Upper lobe of left lung (tissue), 6 donors: Measurements from ENCODE around the gene HCFC1. TPM values are rescaled to one million over a fixed set of nuclear protein-coding genes. Genes with fewer than 3 reads are reported as not detected.

Source experiments
- ATAC-seq, 2 donors: fragments of 200-7000 bp; cut with Tn5 transposase; one replicate each; pipeline ENCODE4 v1.9.1; 2022; ENCODE audit warnings: mild to moderate bottlenecking in 2 of 2, moderate library complexity in 2 of 2; ENCODE audit not compliant: low FRiP score in 2 of 2
- DNase-seq, 2 donors: peaks; one replicate each; pipeline ENCODE4 v3.0.0-alpha.2; 2019 to 2020
- H3K27ac ChIP-seq, 4 donors: fragments of 200-600 bp; sonication (generic); one replicate each; pipeline ENCODE4 v1.5.1; 2016 to 2019
- H3K27me3 ChIP-seq, 4 donors: fragments of 200-600 bp; sonication (generic); one replicate each; pipeline ENCODE4 v1.5.1; 2017 to 2019
- H3K36me3 ChIP-seq, 4 donors: fragments of 200-600 bp; sonication (generic); one replicate each; pipeline ENCODE4 v1.5.1; 2016 to 2019
- H3K4me1 ChIP-seq, 4 donors: fragments of 200-600 bp; sonication (generic); one replicate each; pipeline ENCODE4 v1.5.1; 2018 to 2019
- H3K4me3 ChIP-seq, 4 donors: fragments of 200-600 bp; sonication (generic); one replicate each; pipeline ENCODE4 v1.5.1; 2017 to 2019; ENCODE audit warnings: mild to moderate bottlenecking in 2 of 4, moderate library complexity in 1 of 4
- H3K9me3 ChIP-seq, 4 donors: fragments of 200-600 bp; sonication (generic); one replicate each; pipeline ENCODE4 v1.5.1; 2018 to 2019
- EP300 ChIP-seq, 4 donors: sonication (generic); formaldehyde crosslinking; IDR thresholded peaks; one replicate each; pipeline ENCODE4 v1.5.1; 2017; ENCODE audit warnings: antibody characterized with exemption in 4 of 4, control low read depth in 2 of 4
- POLR2A ChIP-seq, 4 donors: fragments of 450-650 bp; IDR thresholded peaks; one replicate each; pipeline ENCODE4 v1.5.1; 2016 to 2017; ENCODE audit warnings: antibody characterized with exemption in 4 of 4, mild to moderate bottlenecking in 2 of 4
- POLR2AphosphoS5 ChIP-seq, 2 donors: sonication (generic); formaldehyde crosslinking; IDR thresholded peaks; one replicate each; pipeline ENCODE4 v1.5.1; 2017; ENCODE audit warnings: antibody characterized with exemption in 2 of 2
- WGBS, 2 donors: methylation state at CpG; one replicate each; pipeline ENCODE4 v1.1.5; 2017 to 2018; 5-methylcytosine and 5-hydroxymethylcytosine counted together
- total RNA-seq, 6 donors: library from RNA; depleted of rRNA in 4 of 6; stranded (reverse); fragments of >200 nt in 4 of 6; gene quantifications; one replicate each; pipeline versions ENCODE4 v1.1.0 to v1.2.1, GENCODE V29; 2016 to 2021
- TF ChIP-seq, protein P1 (sequence below), 6 experiments: fragments of 450-650 bp in 4 of 6; fragments of 200-600 bp in 2 of 6; sonication (generic) in 2 of 6; IDR thresholded peaks; one replicate each; pipeline ENCODE4 v1.5.1; 2016 to 2019; ENCODE audit warnings: antibody characterized with exemption in 6 of 6
- donor health status: DM: no; HTN: no; CAD: no; lungs with moderate emphysema.
- donor health status: DM: no; HTN: yes; CAD: no; lungs with severe emphysema.

HCFC1 gene
- total RNA-seq, 6 donors from 2014 or later = 40.8 to 78.9 (median 52.2) TPM

DNA sequence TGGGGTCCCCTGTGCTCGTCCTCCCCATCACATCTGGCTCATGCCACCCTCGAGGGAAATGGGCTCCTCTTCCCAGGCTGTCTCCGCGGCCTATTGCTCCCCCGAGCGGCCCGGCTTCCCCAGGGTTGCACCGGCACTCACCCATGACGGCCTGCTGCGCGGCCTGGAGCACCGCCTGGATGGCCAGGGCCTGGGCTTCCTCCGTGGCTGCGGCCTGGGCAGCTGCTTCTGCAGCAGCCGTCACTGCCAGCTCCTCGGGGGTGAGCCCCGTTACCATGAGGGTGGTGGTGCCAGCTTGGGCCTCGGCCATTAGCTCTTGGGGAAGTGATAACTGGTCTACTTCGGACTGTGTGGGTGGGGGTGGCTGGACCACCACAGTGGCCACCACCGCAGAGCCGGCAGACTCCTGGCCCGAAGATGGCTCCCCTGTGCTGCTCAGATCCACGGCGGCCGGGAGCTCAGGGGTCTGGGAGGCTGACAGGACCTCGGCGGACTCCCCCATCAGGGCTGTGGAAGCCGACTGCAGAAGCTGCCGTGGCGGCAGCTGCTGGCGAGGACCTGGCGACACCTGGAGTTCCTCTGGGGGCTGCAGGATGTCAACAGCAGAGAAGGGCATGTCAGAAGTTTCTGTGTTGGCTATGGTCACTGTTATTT is 19.1 kb downstream of the HCFC1 start:
- no peak for TF ChIP-seq POLR2AphosphoS5 (IDR thresholded peaks at IDR 0.05)
- TF ChIP-seq POLR2A (IDR thresholded peaks at IDR 0.05) = no peak
- TF ChIP-seq, protein P1, sequence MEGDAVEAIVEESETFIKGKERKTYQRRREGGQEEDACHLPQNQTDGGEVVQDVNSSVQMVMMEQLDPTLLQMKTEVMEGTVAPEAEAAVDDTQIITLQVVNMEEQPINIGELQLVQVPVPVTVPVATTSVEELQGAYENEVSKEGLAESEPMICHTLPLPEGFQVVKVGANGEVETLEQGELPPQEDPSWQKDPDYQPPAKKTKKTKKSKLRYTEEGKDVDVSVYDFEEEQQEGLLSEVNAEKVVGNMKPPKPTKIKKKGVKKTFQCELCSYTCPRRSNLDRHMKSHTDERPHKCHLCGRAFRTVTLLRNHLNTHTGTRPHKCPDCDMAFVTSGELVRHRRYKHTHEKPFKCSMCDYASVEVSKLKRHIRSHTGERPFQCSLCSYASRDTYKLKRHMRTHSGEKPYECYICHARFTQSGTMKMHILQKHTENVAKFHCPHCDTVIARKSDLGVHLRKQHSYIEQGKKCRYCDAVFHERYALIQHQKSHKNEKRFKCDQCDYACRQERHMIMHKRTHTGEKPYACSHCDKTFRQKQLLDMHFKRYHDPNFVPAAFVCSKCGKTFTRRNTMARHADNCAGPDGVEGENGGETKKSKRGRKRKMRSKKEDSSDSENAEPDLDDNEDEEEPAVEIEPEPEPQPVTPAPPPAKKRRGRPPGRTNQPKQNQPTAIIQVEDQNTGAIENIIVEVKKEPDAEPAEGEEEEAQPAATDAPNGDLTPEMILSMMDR (IDR thresholded peaks at IDR 0.05) = no peak
- TF ChIP-seq EP300 (IDR thresholded peaks at IDR 0.05) = no peak
- H3K4me3 ChIP-seq = no peak overlapping the region
- no peaks in the 10 kb centered on the region for H3K27me3 ChIP-seq
- H3K27ac ChIP-seq = no peak overlapping the region
- ATAC-seq = no peak
- H3K9me3 ChIP-seq = no peaks in the 10 kb centered on the region
- H3K4me1 ChIP-seq = peaks cover 10 to 26% (median 12%) of the 10 kb centered on the region in 4 donors
- 92 to 93% methylated on average over 9 to 19 of the region's 32 CpGs for WGBS, 2 donors
- H3K36me3 ChIP-seq = peaks cover 0 to 92% (median 61%) of the 10 kb centered on the region in 4 donors
- DNase-seq = no peak

DNA sequence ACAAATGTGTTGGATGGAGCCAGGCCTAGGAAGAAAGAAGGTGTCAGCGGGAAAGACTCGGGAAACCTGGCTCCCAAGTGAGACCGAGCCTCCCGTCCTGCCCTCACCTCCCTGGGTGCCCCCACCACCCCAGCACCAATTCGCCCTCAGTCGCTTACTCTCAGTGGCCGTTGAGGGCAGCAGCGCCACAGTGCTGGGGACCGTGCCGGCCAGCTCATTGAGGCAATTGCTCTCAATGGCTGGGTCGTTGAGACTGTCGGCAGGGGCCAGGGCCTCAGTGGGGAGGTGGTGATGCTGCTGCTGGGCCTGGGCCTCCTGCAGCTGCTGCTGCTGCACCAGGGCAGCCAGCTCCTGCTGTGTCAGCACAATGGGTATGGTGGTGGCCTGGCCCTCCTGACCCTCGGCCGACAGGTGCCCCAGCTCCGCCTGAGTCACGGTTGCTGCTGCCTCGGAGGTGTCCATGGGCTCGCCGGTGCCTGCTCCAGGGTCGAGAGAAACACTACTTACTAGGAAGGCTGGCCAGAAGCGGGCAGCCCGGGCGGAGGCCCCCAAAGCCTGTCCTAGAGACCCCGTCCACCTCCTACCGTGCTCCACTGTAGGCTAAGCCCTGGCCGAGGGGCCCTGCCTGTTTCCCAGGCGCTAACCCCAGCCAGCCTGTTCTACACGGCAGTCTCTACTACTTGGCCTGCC is 19.8 kb downstream of the HCFC1 start:
- DNase-seq = no peak
- 96 to 100% methylated on average over 6 to 23 of the region's 28 CpGs for WGBS, 2 donors
- H3K27ac ChIP-seq = no peak overlapping the region
- H3K4me3 ChIP-seq = no peak overlapping the region
- ATAC-seq = no peak
- no peaks in the 10 kb centered on the region for H3K9me3 ChIP-seq
- H3K27me3 ChIP-seq = no peaks in the 10 kb centered on the region
- TF ChIP-seq, protein P1 (IDR thresholded peaks at IDR 0.05) = no peak
- TF ChIP-seq EP300 (IDR thresholded peaks at IDR 0.05) = no peak
- TF ChIP-seq POLR2A (IDR thresholded peaks at IDR 0.05) = no peak
- no peak for TF ChIP-seq POLR2AphosphoS5 (IDR thresholded peaks at IDR 0.05)
- peaks cover 0 to 86% (median 57%) of the 10 kb centered on the region in 4 donors for H3K36me3 ChIP-seq
- H3K4me1 ChIP-seq = peaks cover 10 to 31% (median 12%) of the 10 kb centered on the region in 4 donors

DNA sequence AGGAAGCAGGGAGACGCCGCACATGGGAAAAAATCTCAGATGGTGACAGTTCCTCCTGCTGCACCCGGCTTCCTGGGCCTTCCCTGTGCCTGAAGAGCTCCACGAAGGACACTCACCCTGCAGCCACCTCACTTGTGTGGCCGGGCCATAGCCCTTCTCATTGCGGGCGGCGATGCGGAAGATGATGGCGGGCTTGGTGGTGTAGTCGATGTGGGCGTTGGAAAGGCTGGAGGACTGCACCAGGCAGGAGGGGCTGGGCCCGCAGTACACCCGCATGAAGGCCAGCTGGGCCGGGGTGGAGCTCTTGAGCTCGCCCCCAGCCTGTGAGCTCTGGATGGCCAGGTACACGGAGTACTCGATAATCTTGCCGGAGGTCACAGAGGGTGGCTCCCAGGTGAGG is 21.5 kb downstream of the HCFC1 start:
- Histone ChIP-seq H3K27ac (peak overlapping the region in 2 of 4 donors; percentile 69 to 78), H3K4me1 (peaks cover 10 to 33% (median 12%) of the 10 kb centered on the region in 4 donors), H3K4me3 (no peak overlapping the region), H3K36me3 (peaks cover 0 to 69% (median 49%) of the 10 kb centered on the region in 4 donors), H3K27me3 (no peaks in the 10 kb centered on the region), H3K9me3 (no peaks in the 10 kb centered on the region)
- 60 to 93% methylated on average over 1 to 19 of the region's 19 CpGs for WGBS, 2 donors
- DNase-seq (no peak), ATAC-seq (no peak)
- TF ChIP-seq POLR2AphosphoS5 (IDR thresholded peaks at IDR 0.05) (no peak), POLR2A (IDR thresholded peaks at IDR 0.05) (no peak), EP300 (IDR thresholded peaks at IDR 0.05) (no peak)
- TF ChIP-seq, protein P1 (IDR thresholded peaks at IDR 0.05) = no peak

DNA sequence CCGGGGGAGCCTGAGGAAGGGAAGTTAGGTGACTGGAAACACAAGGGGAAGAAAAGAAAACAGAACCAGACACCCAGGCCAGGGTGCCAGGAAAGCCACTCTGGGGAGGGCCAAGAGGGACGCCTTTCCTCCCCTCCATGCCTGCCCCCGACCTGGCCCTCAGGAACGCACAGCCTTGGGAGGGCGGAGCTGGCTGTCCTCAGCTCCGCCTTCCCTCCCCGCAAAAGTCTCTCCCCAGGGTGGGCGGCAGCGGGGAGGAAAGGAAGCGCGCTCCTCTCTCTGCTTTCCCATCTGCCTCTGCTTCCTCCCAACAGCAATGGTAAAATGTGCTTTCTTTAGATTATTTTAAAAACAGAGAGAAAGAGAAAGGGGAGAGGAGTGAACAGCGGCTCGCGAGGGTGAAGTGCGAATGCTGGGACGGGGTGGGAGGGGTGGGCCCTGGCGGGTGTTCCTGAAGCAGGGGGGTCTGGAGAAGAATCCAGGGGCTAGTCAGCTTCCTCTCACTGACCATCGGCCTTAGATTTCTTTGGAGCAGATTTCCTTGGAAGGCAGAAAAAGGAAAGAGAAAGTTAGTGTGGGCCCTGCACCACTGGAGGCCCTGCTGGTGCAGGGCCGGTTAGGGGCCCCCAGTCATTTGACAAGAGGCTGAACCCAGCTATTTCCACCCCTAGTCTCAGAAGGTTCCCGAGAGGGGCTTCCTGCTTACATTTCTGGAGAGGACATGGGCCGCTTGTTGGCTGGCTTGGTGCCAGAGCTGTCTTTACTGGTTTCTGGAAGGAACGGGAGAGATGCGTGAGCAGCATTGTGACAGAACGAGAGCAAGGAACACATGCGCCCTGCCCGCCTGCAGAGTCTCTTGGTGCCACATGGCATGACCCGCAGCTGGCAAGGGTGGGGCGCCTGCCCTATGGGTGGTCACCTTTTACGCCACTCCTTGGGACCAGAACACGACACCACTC is 22.5 kb downstream of the HCFC1 start:
- ATAC-seq = no peak
- Histone ChIP-seq H3K4me1 (peaks cover 10 to 42% (median 12%) of the 10 kb centered on the region in 4 donors), H3K27me3 (no peaks in the 10 kb centered on the region), H3K4me3 (no peak overlapping the region), H3K27ac (peak overlapping the region; percentile 21 to 78 (median 52)), H3K36me3 (peaks cover 0 to 58% (median 42%) of the 10 kb centered on the region in 4 donors), H3K9me3 (no peaks in the 10 kb centered on the region)
- DNase-seq = no peak
- TF ChIP-seq POLR2A (IDR thresholded peaks at IDR 0.05) (no peak), EP300 (IDR thresholded peaks at IDR 0.05) (no peak), POLR2AphosphoS5 (IDR thresholded peaks at IDR 0.05) (no peak)
- TF ChIP-seq, protein P1 (IDR thresholded peaks at IDR 0.05) = no peak
- 50 to 60% methylated on average over 16 to 29 of the region's 30 CpGs for WGBS, 2 donors
